ENCODE data around the gene OR56A5. TPM values are rescaled to one million over a fixed set of nuclear protein-coding genes. Genes with fewer than 3 reads are reported as not detected.

The OR56A5 gene, protein sequence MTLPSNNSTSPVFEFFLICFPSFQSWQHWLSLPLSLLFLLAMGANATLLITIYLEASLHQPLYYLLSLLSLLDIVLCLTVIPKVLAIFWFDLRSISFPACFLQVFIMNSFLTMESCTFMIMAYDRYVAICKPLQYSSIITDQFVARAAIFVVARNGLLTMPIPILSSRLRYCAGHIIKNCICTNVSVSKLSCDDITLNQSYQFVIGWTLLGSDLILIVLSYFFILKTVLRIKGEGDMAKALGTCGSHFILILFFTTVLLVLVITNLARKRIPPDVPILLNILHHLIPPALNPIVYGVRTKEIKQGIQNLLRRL
- not detected for total RNA-seq

DNA sequence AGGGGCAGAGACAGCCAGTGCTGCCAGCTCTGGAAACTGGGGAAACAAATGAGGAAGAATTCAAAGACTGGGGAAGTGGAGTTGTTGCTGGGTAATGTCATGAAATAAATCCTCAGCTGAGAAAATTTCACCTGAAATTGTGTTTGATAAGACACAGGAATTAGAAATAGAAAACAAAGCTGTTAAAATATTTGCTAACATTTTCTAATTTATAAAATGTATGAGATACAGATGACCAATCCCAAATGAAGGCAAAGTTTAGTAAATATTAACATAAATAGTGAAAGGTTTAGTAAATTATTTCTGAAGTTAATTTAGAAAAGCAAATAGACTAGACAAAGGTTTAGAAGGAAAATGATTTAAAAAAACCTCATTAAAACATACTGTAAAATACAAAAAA lies at the start of gene OR56A5:
Gene OR56A5, minus strand, starts transcription at position 101 of the 400 bp plus-strand sequence. Its CDS starts 0 bp downstream, at position 101.
- H3K27me3 ChIP-seq: peaks cover 3% of the 10 kb centered on the region
- no peak within 1 kb of the TSS for H3K27ac ChIP-seq
- peaks cover 0 to 7% (median 0%) of the 10 kb centered on the region in 3 donors for H3K9me3 ChIP-seq
- no peak for ATAC-seq
- H3K4me3 ChIP-seq: no peak within 1 kb of the TSS
- H3K36me3 ChIP-seq: no peaks in the 10 kb centered on the region
- TF ChIP-seq POLR2AphosphoS5 (IDR thresholded peaks at IDR 0.05): no peak
- no peak for TF ChIP-seq EP300 (IDR thresholded peaks at IDR 0.05)
- TF ChIP-seq, protein P1, sequence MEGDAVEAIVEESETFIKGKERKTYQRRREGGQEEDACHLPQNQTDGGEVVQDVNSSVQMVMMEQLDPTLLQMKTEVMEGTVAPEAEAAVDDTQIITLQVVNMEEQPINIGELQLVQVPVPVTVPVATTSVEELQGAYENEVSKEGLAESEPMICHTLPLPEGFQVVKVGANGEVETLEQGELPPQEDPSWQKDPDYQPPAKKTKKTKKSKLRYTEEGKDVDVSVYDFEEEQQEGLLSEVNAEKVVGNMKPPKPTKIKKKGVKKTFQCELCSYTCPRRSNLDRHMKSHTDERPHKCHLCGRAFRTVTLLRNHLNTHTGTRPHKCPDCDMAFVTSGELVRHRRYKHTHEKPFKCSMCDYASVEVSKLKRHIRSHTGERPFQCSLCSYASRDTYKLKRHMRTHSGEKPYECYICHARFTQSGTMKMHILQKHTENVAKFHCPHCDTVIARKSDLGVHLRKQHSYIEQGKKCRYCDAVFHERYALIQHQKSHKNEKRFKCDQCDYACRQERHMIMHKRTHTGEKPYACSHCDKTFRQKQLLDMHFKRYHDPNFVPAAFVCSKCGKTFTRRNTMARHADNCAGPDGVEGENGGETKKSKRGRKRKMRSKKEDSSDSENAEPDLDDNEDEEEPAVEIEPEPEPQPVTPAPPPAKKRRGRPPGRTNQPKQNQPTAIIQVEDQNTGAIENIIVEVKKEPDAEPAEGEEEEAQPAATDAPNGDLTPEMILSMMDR (IDR thresholded peaks at IDR 0.05): no peak
- no peak for TF ChIP-seq POLR2A (IDR thresholded peaks at IDR 0.05)
- no peaks in the 10 kb centered on the region for H3K4me1 ChIP-seq

DNA sequence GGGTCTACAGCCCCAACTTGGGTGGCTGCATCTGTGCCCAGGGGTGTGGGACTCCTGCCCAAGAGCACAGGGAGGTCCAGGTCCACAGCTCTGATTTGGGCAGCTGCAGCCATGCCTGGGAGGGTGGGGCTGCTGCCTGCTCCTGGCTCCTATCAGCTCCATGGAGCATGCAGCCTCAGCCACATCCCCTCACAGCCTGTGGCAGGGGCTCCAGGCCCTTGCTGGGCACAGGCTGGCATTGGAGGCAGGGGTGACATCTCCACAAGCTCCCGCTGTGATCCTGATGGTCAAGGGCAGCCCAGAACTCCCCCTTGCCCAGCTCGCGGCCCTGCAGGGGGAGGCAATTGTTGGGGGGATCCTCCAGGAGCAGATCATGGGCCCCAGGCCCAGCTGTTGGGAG lies 44.7 kb upstream of the OR56A5 start:
- H3K4me1 ChIP-seq: no peaks in the 10 kb centered on the region

DNA sequence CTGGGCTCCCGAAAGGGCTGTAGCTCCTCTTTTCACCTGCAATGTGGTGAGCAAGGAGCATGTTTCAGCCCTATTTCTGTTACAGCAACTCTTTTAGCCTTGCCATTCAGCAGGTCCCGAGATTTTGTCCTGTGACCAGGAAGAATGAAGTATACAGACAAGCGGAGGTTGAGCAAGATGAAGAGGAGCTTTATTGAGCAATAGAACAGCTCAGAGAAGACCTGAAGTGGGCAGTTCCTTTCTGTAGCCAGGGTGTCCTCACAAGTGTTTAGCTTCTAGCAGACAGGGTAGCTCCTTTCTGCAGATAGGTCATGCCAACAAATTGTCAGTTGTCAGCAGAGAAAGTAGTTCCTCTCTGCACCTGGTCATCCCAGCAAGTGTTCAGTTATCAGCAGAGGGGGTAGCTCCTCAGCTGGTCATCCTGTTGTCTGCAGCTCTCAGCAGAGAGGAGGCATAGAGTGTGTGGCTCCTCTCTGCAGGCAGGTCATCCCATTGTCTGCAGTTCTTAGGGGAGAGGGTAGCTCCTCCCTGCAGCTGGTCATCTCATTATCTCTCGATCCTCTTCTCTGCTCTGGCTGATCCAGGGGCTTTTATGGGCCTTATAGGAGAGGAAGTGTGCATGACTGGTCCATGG lies 43.9 kb upstream of the OR56A5 start:
- H3K9me3 ChIP-seq: peaks cover 0 to 3% (median 0%) of the 10 kb centered on the region in 3 donors
- H3K27me3 ChIP-seq: peaks cover 22% of the 10 kb centered on the region
- 40 to 100% methylated on average over 1 to 2 of the region's 4 CpGs for WGBS, 2 donors (ENCODE audit: low coverage in 1 of 2)
- no peaks in the 10 kb centered on the region for H3K4me1 ChIP-seq
- no peak for ATAC-seq
- H3K36me3 ChIP-seq: no peaks in the 10 kb centered on the region
- H3K4me3 ChIP-seq: no peak overlapping the region
- TF ChIP-seq POLR2A (IDR thresholded peaks at IDR 0.05): no peak
- TF ChIP-seq EP300 (IDR thresholded peaks at IDR 0.05): no peak
- H3K27ac ChIP-seq: no peak overlapping the region

More for the DNA sequence above, 44.7 kb upstream of the OR56A5 start:
- 100% methylated on average over 1 of the region's 3 CpGs; no CpG with 5 or more reads in 1 of the 2 donors for WGBS, 2 donors (ENCODE audit: low coverage in 1 of 2)
- Histone ChIP-seq H3K9me3 (peaks cover 0 to 3% (median 0%) of the 10 kb centered on the region in 3 donors), H3K27me3 (peaks cover 22% of the 10 kb centered on the region), H3K4me3 (no peak overlapping the region), H3K36me3 (no peaks in the 10 kb centered on the region), H3K27ac (no peak overlapping the region)
- TF ChIP-seq POLR2AphosphoS5 (IDR thresholded peaks at IDR 0.05) (no peak), EP300 (IDR thresholded peaks at IDR 0.05) (no peak), POLR2A (IDR thresholded peaks at IDR 0.05) (no peak)
- TF ChIP-seq, protein P1 (IDR thresholded peaks at IDR 0.05): no peak
- no peak for ATAC-seq

DNA sequence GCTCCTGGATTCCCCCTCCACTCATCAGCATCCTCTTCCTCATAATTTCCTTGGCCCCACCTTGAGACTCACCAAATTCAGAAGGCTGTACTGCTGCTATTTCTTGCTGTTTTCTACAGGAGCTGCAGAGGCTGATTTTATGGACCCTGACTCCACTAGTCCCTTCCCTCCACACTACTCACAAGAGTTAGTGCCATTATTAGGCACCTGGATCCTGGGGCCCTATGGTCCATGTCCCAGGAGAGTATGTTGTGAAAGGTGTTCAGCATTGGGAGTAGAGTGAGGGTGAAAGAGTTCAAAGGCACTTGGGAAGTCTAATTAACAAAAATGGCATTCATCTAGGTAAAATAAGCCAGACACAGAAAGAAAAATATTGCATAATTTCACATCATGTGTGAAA lies 38.6 kb upstream of the OR56A5 start, which contains the start of gene OR56A4:
Gene OR56A4, minus strand, starts transcription at position 101 of the 400 bp plus-strand sequence. CDS start 3,954 bp downstream, outside the sequence.
- Histone ChIP-seq H3K9me3 (no peaks in the 10 kb centered on the region), H3K27me3 (peaks cover 5% of the 10 kb centered on the region), H3K36me3 (no peaks in the 10 kb centered on the region), H3K4me1 (no peaks in the 10 kb centered on the region), H3K4me3 (no peak within 1 kb of the TSS), H3K27ac (no peak within 1 kb of the TSS)
- no peak for ATAC-seq
- no peak for TF ChIP-seq POLR2A (IDR thresholded peaks at IDR 0.05)
- TF ChIP-seq EP300 (IDR thresholded peaks at IDR 0.05): no peak
- TF ChIP-seq POLR2AphosphoS5 (IDR thresholded peaks at IDR 0.05): no peak
- TF ChIP-seq, protein P1 (IDR thresholded peaks at IDR 0.05): no peak

DNA sequence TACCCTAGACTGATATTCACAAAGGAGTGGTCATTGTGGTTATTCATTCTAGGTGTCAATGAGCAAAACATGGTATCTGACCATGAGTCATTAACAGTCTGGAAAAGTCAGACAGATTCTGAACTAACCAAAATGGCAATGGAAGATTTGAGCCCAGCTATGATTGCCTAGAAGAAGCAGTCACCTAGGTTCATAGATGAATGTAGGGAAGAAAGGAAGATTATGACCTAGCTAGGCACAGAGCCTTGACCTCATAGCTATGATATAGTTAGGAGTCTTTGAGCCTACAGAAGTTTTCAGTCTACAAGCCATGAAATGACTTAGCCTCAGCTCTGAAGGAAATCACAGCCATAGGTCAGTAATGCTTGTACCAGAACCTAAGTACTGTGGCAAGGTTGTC lies 38.1 kb upstream of the OR56A5 start:
- no peak overlapping the region for H3K4me3 ChIP-seq
- ATAC-seq: no peak
- no peaks in the 10 kb centered on the region for H3K4me1 ChIP-seq
- no peaks in the 10 kb centered on the region for H3K9me3 ChIP-seq
- H3K27me3 ChIP-seq: peaks cover under 1% of the 10 kb centered on the region
- H3K27ac ChIP-seq: no peak overlapping the region
- TF ChIP-seq POLR2AphosphoS5 (IDR thresholded peaks at IDR 0.05): no peak
- TF ChIP-seq, protein P1 (IDR thresholded peaks at IDR 0.05): no peak
- TF ChIP-seq EP300 (IDR thresholded peaks at IDR 0.05): no peak
- no peak for TF ChIP-seq POLR2A (IDR thresholded peaks at IDR 0.05)
- no peaks in the 10 kb centered on the region for H3K36me3 ChIP-seq
